ENCODE data around the gene COL4A2.

COL4A2 gene

GRCh38 chr13:110551284-110551683, 244.2 kb downstream of the COL4A2 start:
- no peak for DNase-seq (ENCODE audit: extremely low read depth, low read depth)
- H3K4me3 ChIP-seq (replicated peaks; ENCODE audit: low read depth, low read length): no peak overlapping the region
- no peak for TF ChIP-seq CTCF (IDR thresholded peaks at IDR 0.05; ENCODE audit: low read depth, low read length, missing control alignments)

GRCh38 chr13:110552767-110553166, 245.7 kb downstream of the COL4A2 start:
- H3K4me3 ChIP-seq (replicated peaks; ENCODE audit: low read depth, low read length): no peak overlapping the region
- DNase-seq (ENCODE audit: extremely low read depth, low read depth): no peak
- TF ChIP-seq CTCF (IDR thresholded peaks at IDR 0.05; ENCODE audit: low read depth, low read length, missing control alignments): no peak

- H3K4me3 ChIP-seq (replicated peaks; ENCODE audit: low read depth, low read length): no peak overlapping the region
- DNase-seq (ENCODE audit: extremely low read depth, low read depth): no peak
- no peak for TF ChIP-seq CTCF (IDR thresholded peaks at IDR 0.05; ENCODE audit: low read depth, low read length, missing control alignments)
Observed at GRCh38 chr13:110553417-110553816, 246.3 kb downstream of the COL4A2 start.

- no peak overlapping the region for H3K4me3 ChIP-seq (replicated peaks; ENCODE audit: low read depth, low read length)
- no peak for DNase-seq (ENCODE audit: extremely low read depth, low read depth)
- no peak for TF ChIP-seq CTCF (IDR thresholded peaks at IDR 0.05; ENCODE audit: low read depth, low read length, missing control alignments)
Observed at GRCh38 chr13:110554227-110554836, 247.2 kb downstream of the COL4A2 start.

- TF ChIP-seq CTCF (IDR thresholded peaks at IDR 0.05; ENCODE audit: low read depth, low read length, missing control alignments): no peak
- no peak for DNase-seq (ENCODE audit: extremely low read depth, low read depth)
- H3K4me3 ChIP-seq (replicated peaks; ENCODE audit: low read depth, low read length): no peak overlapping the region
Observed at GRCh38 chr13:110554946-110555345, 247.9 kb downstream of the COL4A2 start.

GRCh38 chr13:110555601-110556223, 248.6 kb downstream of the COL4A2 start:
- no peak overlapping the region for H3K4me3 ChIP-seq (replicated peaks; ENCODE audit: low read depth, low read length)
- no peak for TF ChIP-seq CTCF (IDR thresholded peaks at IDR 0.05; ENCODE audit: low read depth, low read length, missing control alignments)
- no peak for DNase-seq (ENCODE audit: extremely low read depth, low read depth)

- TF ChIP-seq CTCF (IDR thresholded peaks at IDR 0.05; ENCODE audit: low read depth, low read length, missing control alignments): no peak
- no peak overlapping the region for H3K4me3 ChIP-seq (replicated peaks; ENCODE audit: low read depth, low read length)
- DNase-seq (ENCODE audit: extremely low read depth, low read depth): no peak
Observed at GRCh38 chr13:110556224-110556606, 249.1 kb downstream of the COL4A2 start.
